ENCODE results near the gene CNOT8.
"Not testable (repeated sequence)": the region's sequence is repeated elsewhere in the genome, so short reads cannot be mapped to it uniquely, and the experiment has no call there.

The CNOT8 gene

DNA sequence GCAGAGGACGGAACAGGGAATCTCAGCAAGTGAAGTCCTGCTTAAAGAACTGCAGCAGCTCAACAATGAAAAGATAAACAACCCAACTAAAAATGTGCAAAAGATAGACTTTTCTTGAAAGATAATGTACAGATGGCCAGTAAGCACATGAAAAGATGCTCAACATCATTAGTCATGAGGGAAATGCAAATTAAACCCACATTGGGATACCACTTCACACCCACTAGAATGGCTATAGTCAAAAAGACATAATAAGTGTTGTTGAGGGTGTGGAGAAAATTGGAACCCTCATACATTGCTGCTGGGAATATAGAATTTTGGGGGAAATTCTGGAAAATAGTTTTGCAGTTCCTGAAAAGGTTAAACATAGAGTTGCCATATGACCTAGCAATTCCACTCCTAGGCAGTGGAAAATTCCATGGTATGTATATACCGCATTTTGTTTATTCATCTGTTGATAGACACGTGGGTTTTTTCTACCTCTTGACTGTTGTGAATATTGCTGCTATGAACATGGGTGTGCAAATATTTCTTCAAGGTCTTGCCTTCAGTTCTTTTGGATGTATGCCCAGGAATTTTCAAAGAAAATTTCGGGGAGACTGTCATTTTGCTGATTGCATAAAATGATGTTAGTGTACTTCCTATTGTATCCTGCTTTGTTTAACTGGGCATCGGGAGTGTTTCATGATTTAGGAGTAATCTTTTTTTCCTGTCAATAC, 7.2 kb downstream of the CNOT8 start:
- DNase-seq (ENCODE audit: low read depth, low spot score): no peak

DNA sequence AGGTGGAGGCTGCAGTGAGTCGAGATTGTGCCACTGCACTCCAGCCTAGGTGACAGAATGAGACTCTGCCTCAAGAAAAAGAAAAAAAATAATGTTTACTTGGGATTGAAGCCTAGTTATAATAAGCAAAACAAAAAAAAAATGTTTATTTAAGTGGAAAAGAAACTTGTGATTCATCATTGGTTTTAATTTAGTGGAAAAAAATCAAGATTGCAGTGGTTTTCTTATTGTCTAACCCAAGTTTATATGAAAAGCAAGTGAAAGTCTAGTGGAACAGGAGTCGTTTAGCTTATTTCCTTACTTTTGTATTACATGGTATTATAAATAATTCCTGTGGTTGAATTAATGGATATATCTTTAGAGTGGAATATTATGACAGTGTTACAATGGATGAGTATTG, 8.4 kb downstream of the CNOT8 start:
- DNase-seq (ENCODE audit: low read depth, low spot score): no peak

DNA sequence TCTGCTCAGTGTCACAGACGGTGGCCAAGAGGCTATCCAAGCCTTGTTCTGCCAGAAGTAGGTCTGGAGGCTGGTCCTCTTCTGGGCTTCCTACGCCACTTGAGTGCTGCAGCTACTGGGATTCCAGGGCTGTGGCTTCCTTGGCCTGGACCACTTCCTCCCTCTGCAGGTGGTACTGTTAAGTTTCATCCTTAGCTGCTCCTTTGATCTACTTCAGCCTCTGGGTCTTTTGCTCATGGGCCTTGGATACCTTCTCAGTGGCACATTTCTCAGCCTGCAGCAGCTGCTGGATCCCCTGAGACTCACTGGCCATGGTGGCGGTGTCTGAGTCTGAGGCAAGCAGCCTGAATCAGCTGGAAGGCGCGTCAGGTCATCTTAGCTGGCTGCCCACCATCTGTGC, 10.3 kb downstream of the CNOT8 start:
- no peak for DNase-seq (ENCODE audit: low read depth, low spot score)

DNA sequence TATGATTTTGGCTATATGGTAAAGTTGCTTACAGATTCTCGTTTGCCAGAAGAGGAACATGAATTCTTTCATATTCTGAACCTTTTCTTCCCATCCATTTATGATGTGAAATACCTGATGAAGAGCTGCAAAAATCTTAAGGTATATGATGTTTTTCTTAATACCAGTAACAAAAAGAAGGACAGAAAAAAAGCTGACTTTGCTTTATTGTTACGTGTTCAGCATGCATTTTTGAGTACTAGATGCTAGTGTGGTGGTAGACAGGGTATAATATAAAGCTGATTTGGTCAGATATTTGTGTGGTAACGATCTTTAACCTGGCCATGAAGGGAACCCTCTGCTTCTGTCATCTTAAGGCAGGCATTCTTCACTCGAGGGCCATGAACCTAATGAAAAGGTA, 13.3 kb downstream of the CNOT8 start:
- no peak for DNase-seq (ENCODE audit: low read depth, low spot score)

DNA sequence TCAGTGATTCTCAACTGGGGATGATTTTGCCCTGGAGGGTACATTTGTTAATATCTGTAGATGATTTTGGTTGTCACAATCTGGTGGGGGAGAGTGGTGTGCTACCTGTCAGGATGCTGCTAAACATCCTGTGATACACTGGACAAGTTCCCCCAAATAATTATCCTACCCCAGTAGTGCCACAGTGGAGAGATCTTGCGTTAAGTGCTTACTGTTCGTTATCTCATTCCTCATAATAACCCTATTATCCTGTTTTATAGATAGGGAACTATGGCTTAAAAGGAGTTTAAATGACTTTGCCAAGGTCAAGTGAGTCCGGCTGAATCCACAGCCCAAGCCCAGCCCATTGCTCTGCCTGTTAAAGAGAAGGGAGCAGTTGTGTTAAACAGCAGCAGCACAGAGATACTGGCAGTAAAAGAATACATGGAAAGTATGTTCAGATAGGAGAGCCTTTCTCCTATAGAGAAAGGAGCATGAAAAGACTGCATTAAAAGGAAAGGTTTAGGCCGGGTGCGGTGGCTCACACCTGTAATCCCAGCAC, 15.4 kb downstream of the CNOT8 start:
- DNase-seq (ENCODE audit: low read depth, low spot score): no peak

DNA sequence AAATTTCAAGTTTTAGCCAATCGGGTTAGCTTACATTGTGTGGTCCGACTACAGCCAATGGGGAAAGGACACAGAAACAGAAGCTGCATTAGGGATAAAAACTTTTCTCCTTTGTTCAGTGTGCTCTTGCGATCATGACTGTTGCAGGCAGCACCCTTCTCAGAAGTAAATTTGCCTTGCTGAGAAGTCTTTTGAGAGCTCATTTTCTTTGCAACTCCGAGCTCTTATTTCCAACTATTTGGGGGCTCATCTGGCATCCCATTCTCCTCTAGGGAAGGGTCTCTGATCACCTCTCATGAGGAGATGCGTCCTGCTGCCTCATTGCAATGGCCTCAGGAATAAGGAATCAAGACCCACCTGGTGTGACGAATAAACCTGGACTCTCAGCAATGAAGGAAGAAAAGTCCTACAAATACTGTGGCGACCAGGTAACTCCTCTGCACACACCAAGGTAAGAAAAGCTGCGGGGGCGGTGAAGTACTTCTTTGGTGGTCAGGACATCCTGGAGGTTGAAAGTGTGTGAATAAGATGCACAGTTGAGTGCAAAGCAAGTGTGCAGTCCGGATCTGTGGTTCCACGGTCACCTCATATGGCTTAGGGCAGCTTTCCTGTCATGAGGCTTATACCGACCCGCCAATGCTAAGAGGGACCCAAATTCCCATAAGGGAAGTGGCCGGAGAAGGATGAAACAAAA, 20.4 kb downstream of the CNOT8 start:
- no peak for DNase-seq (ENCODE audit: low read depth, low spot score)

DNA sequence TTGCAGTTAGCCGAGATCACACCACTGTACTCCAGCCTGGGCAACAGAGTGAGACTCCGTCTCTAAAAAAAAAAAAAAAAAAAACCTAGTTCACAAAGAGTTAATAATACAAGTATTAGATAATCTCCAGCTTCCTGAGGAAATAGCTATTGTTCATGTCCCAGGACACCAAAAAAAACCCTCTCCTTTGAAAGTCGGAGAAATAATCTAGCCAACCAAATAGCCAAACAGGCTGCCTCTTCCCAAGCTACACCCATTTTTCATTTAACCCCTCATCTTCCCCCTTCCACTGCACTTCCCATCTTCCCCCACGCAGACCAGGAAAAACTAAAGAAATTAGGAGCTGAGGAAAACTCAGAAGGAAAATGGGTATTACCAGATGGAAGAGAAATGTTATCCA, 23.6 kb downstream of the CNOT8 start:
- no peak for DNase-seq (ENCODE audit: low read depth, low spot score)

DNA sequence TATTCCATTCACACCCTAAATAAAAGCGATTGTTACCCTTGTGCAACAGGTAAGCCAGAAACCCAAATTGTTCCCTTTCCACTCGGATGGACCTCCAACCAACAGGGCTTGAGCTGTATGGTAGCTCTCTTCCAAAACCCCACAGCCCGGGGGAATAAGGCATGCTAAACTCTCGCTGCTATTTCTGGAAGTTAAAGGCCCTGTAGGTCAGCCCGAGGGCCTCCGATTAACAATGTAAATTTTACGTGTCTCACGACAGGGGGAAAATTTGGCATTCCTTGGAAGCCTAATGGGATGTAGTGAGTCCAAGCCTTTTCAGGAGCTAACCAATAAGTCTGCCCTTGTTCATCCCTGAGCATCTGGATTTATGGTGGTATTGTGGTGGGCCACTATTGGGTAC, 26.0 kb downstream of the CNOT8 start:
- DNase-seq (ENCODE audit: low read depth, low spot score): no peak

DNA sequence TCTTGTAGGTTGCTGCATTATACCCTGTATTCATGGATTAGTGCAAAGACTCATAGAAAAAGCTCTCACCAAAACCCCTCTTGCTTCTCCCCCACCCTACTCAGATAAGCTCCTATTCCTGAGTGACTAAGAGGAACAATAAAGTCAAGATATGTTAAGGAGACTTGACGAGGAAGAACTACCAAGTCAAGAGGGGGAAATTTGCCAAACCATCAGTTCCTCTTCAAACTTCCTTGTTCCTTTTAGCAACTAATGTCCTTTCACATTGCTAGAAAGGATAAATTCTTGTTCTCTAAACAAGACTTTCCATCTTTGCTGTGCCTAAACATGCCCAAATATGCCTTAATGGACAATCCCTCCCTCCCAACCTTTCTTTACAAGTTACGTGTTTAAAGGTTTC, 27.0 kb downstream of the CNOT8 start:
- DNase-seq (ENCODE audit: low read depth, low spot score): no peak

DNA sequence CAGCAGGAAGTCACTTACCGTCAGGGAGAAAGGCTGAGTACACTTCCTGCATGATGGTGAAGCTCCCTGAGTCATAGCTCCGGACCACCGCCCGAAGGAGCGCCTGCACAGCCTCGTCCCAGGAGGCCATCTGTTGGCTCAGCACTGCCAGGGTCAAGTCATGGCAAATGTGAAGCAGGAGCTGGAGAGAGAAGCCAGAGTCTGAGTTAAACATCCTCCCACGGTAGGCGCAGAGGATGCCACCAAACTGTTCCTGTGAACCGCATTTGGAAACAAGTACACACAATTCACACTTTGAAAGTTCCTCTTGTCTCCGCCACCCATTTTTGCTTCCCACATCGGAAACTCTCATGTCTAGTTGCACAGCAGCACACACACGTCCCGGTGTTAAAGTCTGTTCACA, 33.9 kb downstream of the CNOT8 start:
- DNase-seq (ENCODE audit: low read depth, low spot score): no peak

DNA sequence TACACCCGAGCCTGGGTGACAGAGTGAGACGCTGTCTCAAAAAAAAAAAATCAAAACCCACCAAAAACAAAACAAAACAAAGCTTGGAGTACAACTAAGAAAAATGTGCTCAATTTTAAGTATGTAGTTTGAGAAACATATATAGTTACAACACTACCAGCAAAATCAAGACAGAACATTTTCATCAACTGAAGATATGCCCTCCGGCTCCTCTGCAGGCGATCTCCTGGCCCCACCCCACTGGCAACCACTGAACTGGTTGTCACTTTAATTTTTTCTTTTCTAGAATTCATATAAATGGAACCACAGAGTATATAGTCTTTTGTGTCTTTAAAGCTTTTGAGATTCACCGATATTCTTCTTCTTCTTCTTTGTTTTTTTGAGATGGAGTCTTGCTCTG, 35.0 kb downstream of the CNOT8 start:
- no peak for DNase-seq (ENCODE audit: low read depth, low spot score)

DNA sequence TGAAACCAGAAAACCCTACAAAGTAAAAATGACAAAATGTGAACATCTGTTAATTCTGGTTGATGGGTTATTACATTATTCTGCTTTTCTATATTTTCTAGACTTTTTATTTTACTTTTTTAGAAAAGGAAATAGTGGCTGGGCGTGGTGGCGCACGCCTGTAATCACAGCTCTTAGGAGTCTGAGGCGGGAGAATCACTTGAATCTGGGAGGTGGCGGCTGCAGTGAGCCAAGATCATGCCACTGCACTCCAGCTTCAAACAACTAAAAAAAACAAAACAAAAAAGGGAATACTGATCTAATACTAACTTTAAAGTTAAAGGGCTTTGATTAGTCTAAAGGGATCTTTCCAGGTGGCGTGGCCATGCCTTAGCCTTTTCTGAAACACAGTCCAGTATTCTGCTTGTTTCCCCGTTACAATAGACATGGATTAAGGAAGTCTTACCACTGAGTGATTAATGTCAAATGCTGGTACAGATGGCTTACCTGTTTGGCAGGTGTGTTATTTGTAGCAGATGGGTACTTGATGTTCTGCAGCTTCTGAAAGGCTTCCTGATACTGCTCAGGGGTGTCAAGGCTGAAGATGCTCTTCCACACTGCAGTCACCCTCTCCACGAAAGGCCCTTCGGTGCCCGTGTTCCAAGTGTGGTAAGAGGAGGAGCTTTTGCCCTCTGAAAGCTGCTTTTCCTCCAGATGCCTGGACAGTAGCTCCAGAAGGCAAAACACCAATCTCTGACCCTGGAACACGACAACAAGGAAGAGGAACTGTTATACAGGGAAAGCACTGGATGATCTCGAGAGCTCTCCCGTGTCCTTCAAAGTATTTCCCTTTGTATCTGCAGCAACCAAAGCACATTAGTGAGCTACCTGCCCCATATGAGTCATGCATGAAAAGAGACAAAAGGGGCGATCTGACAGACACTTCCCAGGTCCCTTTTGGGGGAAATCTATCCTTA, 37.5 kb downstream of the CNOT8 start:
- DNase-seq (ENCODE audit: low read depth, low spot score): no peak

DNA sequence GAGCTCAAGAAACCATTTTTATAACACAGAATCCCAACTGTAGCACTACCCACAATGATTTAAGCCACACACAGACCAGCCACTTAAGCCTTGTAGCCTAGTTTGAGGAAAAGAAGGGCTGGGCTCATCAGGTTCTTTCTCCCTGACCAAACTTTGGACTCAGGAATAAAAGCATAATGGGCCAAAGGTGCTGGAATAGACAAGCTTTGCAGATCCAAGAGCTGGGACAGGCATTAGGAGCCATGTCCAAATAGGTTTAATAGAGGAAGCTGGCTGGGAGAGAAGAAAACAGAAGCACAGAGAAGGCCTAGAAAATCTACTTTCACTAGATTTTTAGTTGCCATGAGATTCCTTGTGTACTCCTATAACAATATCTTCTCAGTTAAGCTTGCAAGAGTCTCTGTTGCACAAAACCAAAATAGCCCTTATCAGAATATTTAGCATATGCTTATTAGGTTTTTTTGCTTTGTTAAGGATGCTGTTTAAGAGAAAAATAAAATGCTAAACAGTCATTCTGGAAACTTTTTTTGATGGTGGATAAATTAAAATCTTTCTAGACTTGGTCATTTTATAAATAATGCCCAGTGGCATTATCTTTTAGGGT, 38.2 kb downstream of the CNOT8 start:
- DNase-seq (ENCODE audit: low read depth, low spot score): no peak

DNA sequence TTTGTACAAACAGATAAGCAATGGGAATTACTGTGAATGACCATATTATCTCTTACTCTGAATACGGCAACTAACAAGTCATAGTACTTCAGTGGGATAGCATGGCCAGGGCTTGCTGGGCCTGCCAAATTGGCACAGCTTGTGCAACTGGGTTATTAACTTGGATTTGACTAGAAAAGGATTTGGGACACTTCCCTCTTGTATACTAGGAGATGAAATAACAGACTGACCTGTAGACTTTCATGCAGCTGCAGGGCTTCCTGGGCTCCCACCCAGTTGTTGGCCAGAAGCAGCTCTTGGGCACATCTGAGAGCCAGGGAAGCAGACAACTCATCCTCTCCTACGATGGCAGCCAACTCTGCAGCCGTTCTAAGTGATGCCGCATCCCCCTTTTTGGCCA, 39.8 kb downstream of the CNOT8 start:
- no peak for DNase-seq (ENCODE audit: low read depth, low spot score)

DNA sequence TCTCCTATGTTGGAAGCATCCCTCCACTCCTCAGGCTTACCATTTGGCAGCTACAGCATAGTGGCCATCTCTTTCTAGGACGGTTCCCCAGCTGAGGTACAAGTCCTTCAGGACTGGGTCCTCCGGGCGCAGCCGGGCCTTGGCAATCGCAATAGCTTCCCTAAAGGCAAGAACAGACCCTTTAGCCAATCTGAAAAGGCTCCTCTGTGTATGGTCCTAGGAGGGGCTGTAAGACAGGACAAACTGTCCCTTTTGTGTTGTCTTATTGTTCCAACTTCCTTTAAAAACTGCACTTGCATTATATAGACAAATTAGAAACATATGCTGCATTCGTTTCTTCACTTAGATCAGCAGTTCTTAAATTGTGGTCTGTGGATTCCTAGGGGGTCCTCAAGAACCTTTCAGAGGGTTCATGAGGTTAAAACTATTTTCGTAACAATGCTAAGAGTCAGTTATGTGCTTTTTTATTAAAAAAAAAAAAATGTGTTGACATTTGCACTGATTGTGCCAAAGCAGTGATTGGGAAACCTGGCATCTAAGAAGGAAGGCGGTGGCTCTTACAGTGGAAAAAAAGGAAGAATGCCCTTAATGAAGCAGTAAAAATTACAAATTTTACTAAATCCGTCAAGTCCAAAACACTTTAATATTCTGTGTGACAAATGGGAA, 40.9 kb downstream of the CNOT8 start:
- no peak for DNase-seq (ENCODE audit: low read depth, low spot score)

DNA sequence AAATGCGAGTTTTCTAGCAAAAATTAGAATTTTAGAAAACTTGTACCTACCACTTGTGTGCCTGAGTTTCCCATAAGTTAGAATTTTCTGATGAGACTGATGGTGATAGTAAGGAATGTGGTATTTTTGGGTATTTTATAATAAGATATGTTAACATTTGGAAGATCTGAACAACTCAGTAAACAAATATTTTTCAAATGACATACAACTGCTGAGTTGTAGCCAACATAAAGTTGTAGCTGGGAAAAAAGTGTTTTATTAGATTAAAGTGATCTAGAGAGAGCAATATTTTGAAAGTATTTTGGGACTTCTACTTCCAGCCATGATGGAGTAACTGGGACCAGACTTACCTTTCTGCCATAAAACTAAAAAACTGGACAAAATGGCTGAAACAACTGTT, 41.6 kb downstream of the CNOT8 start:
- DNase-seq (ENCODE audit: low read depth, low spot score): no peak

DNA sequence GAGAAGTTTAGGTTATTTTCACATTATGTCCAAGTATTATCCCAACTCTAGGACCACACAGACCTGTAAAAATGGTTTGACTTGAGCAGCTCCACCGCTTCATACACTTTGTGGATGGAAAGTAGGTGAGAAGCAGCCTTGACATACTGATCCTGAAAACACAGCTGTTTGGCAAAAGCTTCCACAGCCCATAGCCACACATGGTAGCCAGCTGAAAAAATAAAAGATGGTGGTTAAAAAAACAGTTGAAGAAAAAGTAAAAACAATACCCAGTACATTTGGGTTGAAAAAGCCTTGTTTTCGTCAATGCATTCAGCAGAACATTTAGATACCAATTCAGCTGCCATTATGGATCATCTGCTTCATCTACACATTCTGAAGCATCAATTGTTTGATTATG, 42.8 kb downstream of the CNOT8 start:
- no peak for DNase-seq (ENCODE audit: low read depth, low spot score)

DNA sequence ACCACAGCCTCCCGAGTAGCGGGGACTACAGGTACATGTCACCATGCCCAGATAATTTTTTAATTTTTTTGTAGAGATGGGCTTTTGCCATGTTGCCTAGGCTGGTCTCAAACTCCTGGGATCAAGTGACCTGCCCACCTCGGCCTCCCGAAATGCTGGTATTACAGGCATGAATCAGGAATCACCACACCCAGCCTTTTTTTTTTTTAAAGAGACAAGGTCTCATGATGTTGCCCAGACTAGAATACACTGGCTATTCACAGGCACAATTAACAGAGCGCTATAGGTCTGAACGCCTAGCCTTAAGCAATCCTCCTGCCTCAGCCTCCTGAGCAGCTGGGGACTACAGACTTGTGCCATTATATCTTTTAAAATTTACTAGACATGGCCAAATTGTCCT, 43.5 kb downstream of the CNOT8 start:
- DNase-seq (ENCODE audit: low read depth, low spot score): no peak

DNA sequence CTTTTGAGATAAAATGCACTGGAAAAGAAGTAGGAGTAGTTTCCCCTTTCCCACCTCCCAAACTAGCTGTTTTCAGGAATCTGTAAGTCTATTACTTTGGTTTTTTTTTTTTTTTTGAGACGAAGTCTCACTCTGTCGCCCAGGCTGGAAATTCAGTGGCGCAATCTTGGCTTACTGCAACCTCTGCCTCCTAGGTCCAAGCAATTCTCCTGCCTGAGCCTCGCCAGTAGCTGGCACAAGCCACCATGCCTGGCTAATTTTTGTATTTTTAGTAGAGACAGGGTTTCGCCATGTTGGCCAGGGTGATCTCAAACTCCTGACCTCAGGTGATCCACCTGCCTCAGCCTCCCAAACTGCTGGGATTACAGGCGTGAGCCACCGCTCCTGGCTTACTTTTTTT, 47.2 kb downstream of the CNOT8 start:
- DNase-seq (ENCODE audit: low read depth, low spot score): not testable (repeated sequence)

DNA sequence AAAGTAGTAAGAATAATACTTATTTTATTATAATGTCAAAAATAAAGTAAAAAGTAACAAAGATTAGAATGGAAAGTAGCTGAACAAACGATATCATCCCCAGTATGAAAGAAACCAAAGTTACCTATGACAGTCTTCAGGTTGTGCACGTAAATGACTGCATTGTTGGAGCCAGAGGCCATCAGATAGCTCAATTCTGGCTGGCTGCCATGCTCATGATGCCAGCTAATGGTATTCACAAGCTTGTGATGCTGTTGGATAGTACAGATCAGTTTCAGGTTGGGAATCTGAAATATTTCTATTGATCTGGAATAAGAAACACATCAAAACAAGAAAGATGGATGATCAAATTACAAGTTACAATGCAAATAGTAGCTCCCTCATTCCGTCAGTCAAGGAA, 58.4 kb downstream of the CNOT8 start:
- no peak for DNase-seq (ENCODE audit: low read depth, low spot score)

DNA sequence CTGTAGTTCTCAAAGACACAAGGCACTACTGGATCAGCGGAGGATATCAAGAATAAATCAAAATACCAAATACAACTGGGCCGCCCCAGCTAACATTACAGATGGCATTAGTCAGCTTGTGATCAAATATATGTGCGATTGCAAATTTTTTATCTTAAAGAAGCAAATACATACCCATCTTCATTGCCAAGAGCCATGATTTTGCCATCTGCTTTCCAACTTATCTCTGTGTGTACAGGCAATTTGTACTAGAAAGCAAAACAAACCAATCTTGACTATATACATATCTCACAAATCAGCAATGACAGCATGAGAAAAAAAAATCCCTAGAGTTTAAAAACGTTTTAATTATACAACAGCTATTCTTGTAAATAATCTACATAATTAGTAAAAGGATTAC, 59.3 kb downstream of the CNOT8 start:
- no peak for DNase-seq (ENCODE audit: low read depth, low spot score)
